Measurements from ENCODE around the gene ADGRL1.
"Not testable (repeated sequence)": the region's sequence is repeated elsewhere in the genome, so short reads cannot be mapped to it uniquely, and the experiment has no call there.

GRCh38 chr19:14247205-14247547 is 41.2 kb upstream of the ADGRL1 start:
- not testable (repeated sequence) for TF ChIP-seq CTCF, POLR2A (IDR thresholded peaks at IDR 0.05)
